Activated T-helper 2 cell treated with anti-CD3 and anti-CD28 coated beads, Interferon-gamma antibody, Interleukin-2, Interleukin-4, amounts not matched to agents 10 μg/mL and 5 μg/mL and 100 μg/mL, durations not matched to agents 14 hours and 24 hours and 36 hours (primary cell): Measurements from ENCODE around the gene CD4. TPM values are rescaled to one million over a fixed set of nuclear protein-coding genes. Genes with fewer than 3 reads are reported as not detected.
"Not testable (repeated sequence)": the region's sequence is repeated elsewhere in the genome, so short reads cannot be mapped to it uniquely, and the experiment has no call there.

Source experiments
- DNase-seq: peaks from one replicate; pipeline ENCODE4 v3.0.0; 2021; ENCODE audit warnings: low spot score
- H3K27ac Mint-ChIP-seq: one replicate; pipeline ENCODE4 v1.8.0; 2021; ENCODE audit warnings: mixed read lengths
- H3K27me3 Mint-ChIP-seq: one replicate; pipeline ENCODE4 v1.8.0; 2021; ENCODE audit warnings: low read depth, mixed read lengths
- H3K36me3 Mint-ChIP-seq: one replicate; pipeline ENCODE4 v1.8.0; 2021; ENCODE audit warnings: low read depth, mixed read lengths
- H3K4me1 Mint-ChIP-seq: one replicate; pipeline ENCODE4 v1.8.0; 2021; ENCODE audit warnings: low read depth, mixed read lengths
- H3K4me3 Mint-ChIP-seq: one replicate; pipeline ENCODE4 v1.8.0; 2021; ENCODE audit warnings: low read depth, mild to moderate bottlenecking, moderate library complexity, mixed read lengths
- H3K9me3 Mint-ChIP-seq: one replicate; pipeline ENCODE4 v1.8.0; 2021; ENCODE audit warnings: mixed read lengths
- intact Hi-C: fragments of 100-400 bp; cut with micrococcal nuclease; formaldehyde crosslinking; loops from one replicate; pipeline ENCODE4 v1.15.1; 2023
- total RNA-seq: library from RNA; stranded (reverse); gene quantifications from 2 replicates; pipeline ENCODE4 v1.2.3, GENCODE V29; 2022

Gene CD4
- total RNA-seq: 354 and 368 TPM in 2 replicates

- Mint-ChIP-seq H3K4me3 (peak within 1 kb of the TSS; percentile 99), H3K4me1 (peaks cover 57% of the 10 kb centered on the region), H3K9me3 (no peaks in the 10 kb centered on the region), H3K36me3 (peaks cover 43% of the 10 kb centered on the region), H3K27ac (peak within 1 kb of the TSS; percentile 94), H3K27me3 (no peaks in the 10 kb centered on the region)
- intact Hi-C loops: loop anchor here (1.0 to 5.0 kb wide), 2 partner anchors 9 to 103 kb away; no protein-coding TSS in a partner anchor
- DNase-seq: peak; percentile 80
Observed at GRCh38 chr12:6788972-6789924, at the start of gene CD4. Gene CD4 (plus strand): TSS chr12:6789528. CDS start chr12:6800139, 10,611 bp downstream.

GRCh38 chr12:6742080-6742479, 47.2 kb upstream of the CD4 start:
- Mint-ChIP-seq H3K36me3 (peaks cover 28% of the 10 kb centered on the region), H3K4me1 (peaks cover 30% of the 10 kb centered on the region), H3K27ac (peak overlapping the region; percentile 90)
- DNase-seq, intact Hi-C loops, H3K4me3 Mint-ChIP-seq, H3K9me3 Mint-ChIP-seq, H3K27me3 Mint-ChIP-seq: not testable (repeated sequence)

- Mint-ChIP-seq H3K4me1 (peaks cover 30% of the 10 kb centered on the region), H3K9me3 (peaks cover 8% of the 10 kb centered on the region), H3K36me3 (peaks cover 36% of the 10 kb centered on the region), H3K27ac (peak overlapping the region; percentile 90), H3K27me3 (no peaks in the 10 kb centered on the region), H3K4me3 (peak overlapping the region; percentile 8)
- DNase-seq: no peak
- intact Hi-C loops: no loop called here
Observed at GRCh38 chr12:6742834-6743233, 46.5 kb upstream of the CD4 start.

- DNase-seq, H3K9me3 Mint-ChIP-seq, intact Hi-C loops, H3K27me3 Mint-ChIP-seq: not testable (repeated sequence)
- peak overlapping the region; percentile 90 for H3K27ac Mint-ChIP-seq
- H3K4me1 Mint-ChIP-seq: peaks cover 30% of the 10 kb centered on the region
- peaks cover 40% of the 10 kb centered on the region for H3K36me3 Mint-ChIP-seq
- H3K4me3 Mint-ChIP-seq: peak overlapping the region; percentile 8
Observed at GRCh38 chr12:6743300-6743699, 46.0 kb upstream of the CD4 start.

- DNase-seq: no peak
- intact Hi-C loops: no loop called here
- Mint-ChIP-seq H3K9me3 (peaks cover 8% of the 10 kb centered on the region), H3K36me3 (peaks cover 63% of the 10 kb centered on the region), H3K27ac (peak overlapping the region; percentile 80), H3K4me3 (no peak overlapping the region), H3K27me3 (no peaks in the 10 kb centered on the region), H3K4me1 (peaks cover 32% of the 10 kb centered on the region)
Observed at GRCh38 chr12:6745741-6746525, 43.4 kb upstream of the CD4 start.

GRCh38 chr12:6747216-6747615, 42.1 kb upstream of the CD4 start:
- intact Hi-C loops: no loop called here
- Mint-ChIP-seq H3K27ac (peak overlapping the region; percentile 51), H3K9me3 (peaks cover 8% of the 10 kb centered on the region), H3K4me3 (no peak overlapping the region), H3K36me3 (peaks cover 73% of the 10 kb centered on the region), H3K27me3 (no peaks in the 10 kb centered on the region), H3K4me1 (peaks cover 39% of the 10 kb centered on the region)
- no peak for DNase-seq

- H3K36me3 Mint-ChIP-seq: peaks cover 72% of the 10 kb centered on the region
- DNase-seq: no peak
Observed at GRCh38 chr12:6748761-6749160, 40.6 kb upstream of the CD4 start.

GRCh38 chr12:6750506-6750905, 38.8 kb upstream of the CD4 start:
- H3K9me3 Mint-ChIP-seq: no peaks in the 10 kb centered on the region
- peaks cover 60% of the 10 kb centered on the region for H3K36me3 Mint-ChIP-seq
- peaks cover 35% of the 10 kb centered on the region for H3K4me1 Mint-ChIP-seq
- intact Hi-C loops: no loop called here
- H3K4me3 Mint-ChIP-seq: no peak overlapping the region
- no peak overlapping the region for H3K27ac Mint-ChIP-seq
- H3K27me3 Mint-ChIP-seq: no peaks in the 10 kb centered on the region
- DNase-seq: no peak

More at GRCh38 chr12:6748761-6749160, 40.6 kb upstream of the CD4 start:
- H3K4me1 Mint-ChIP-seq: peaks cover 33% of the 10 kb centered on the region
- no peak overlapping the region for H3K27ac Mint-ChIP-seq
- intact Hi-C loops: no loop called here
- no peaks in the 10 kb centered on the region for H3K27me3 Mint-ChIP-seq
- H3K4me3 Mint-ChIP-seq: no peak overlapping the region
- H3K9me3 Mint-ChIP-seq: no peaks in the 10 kb centered on the region

- Mint-ChIP-seq H3K9me3 (no peaks in the 10 kb centered on the region), H3K4me1 (peaks cover 26% of the 10 kb centered on the region), H3K36me3 (peaks cover 49% of the 10 kb centered on the region), H3K4me3 (peak overlapping the region; percentile 94), H3K27me3 (no peaks in the 10 kb centered on the region), H3K27ac (peak overlapping the region; percentile 87)
- intact Hi-C loops: loop anchor here (2.0 kb wide), 1 partner anchor 63 kb away; the partner anchor contains the start of gene ZNF384
- no peak for DNase-seq
Observed at GRCh38 chr12:6751767-6752166, 37.6 kb upstream of the CD4 start.

- peak overlapping the region; percentile 87 for H3K27ac Mint-ChIP-seq
- intact Hi-C loops: loop anchor here (2.0 kb wide), 1 partner anchor 64 kb away; the partner anchor contains the start of gene ZNF384
- H3K4me1 Mint-ChIP-seq: peaks cover 29% of the 10 kb centered on the region
- peaks cover 45% of the 10 kb centered on the region for H3K36me3 Mint-ChIP-seq
- H3K27me3 Mint-ChIP-seq: no peaks in the 10 kb centered on the region
- no peaks in the 10 kb centered on the region for H3K9me3 Mint-ChIP-seq
- H3K4me3 Mint-ChIP-seq: peak overlapping the region; percentile 94
- no peak for DNase-seq
Observed at GRCh38 chr12:6752167-6752920, 37.0 kb upstream of the CD4 start.

GRCh38 chr12:6752921-6753771, 36.2 kb upstream of the CD4 start, which contains the start of gene MLF2:
Gene MLF2 (minus strand): TSS chr12:6753141. CDS start chr12:6752334, 807 bp downstream.
- Mint-ChIP-seq H3K27ac (peak within 1 kb of the TSS; percentile 96), H3K4me3 (peak within 1 kb of the TSS; percentile 94), H3K27me3 (no peaks in the 10 kb centered on the region), H3K9me3 (no peaks in the 10 kb centered on the region), H3K36me3 (peaks cover 37% of the 10 kb centered on the region), H3K4me1 (peaks cover 32% of the 10 kb centered on the region)
- intact Hi-C loops: loop anchor here (1.0 to 2.0 kb wide), 7 partner anchors 27 to 99 kb away; partner anchors contain the start of genes COPS7A, ING4, USP5 and ZNF384
- peak; percentile 97 for DNase-seq
